ENCODE results near the gene GOLGA6C. TPM values are rescaled to one million over a fixed set of nuclear protein-coding genes. Genes with fewer than 3 reads are reported as not detected.

Gene GOLGA6C
- total RNA-seq, 1 donor, result not detected

- Histone ChIP-seq H3K4me3 (ENCODE audit: insufficient read depth, low read length) (no peak overlapping the region), H3K79me2 (ENCODE audit: insufficient read depth, low read length) (peaks cover 67% of the 10 kb centered on the region), H3K27ac (ENCODE audit: low read depth, low read length) (no peak overlapping the region), H4K20me1 (ENCODE audit: insufficient read depth, low read length) (peaks cover 63% of the 10 kb centered on the region), H3K4me2 (ENCODE audit: insufficient read depth, low read length) (no peak overlapping the region), H2AFZ (ENCODE audit: low read length) (no peak overlapping the region), H3K4me1 (ENCODE audit: insufficient read depth, low read length) (no peaks in the 10 kb centered on the region), H3K9me3 (ENCODE audit: low read depth, low read length) (no peaks in the 10 kb centered on the region), H3K27me3 (ENCODE audit: insufficient read depth, low read length) (no peaks in the 10 kb centered on the region), H3K36me3 (ENCODE audit: insufficient read depth, low read length) (peaks cover 58% of the 10 kb centered on the region)
- no peak for TF ChIP-seq CTCF (IDR thresholded peaks at IDR 0.05; ENCODE audit: extremely low read depth, low read depth, low read length)
- peak; percentile 84 for DNase-seq (ENCODE audit: insufficient read length, low spot score, missing footprints)
These were observed 46.5 kb upstream of the GOLGA6C start for GRCh38 chr15:75211436-75212199.

- H3K4me3 ChIP-seq (ENCODE audit: insufficient read depth, low read length), result no peak overlapping the region
- peaks cover 61% of the 10 kb centered on the region for H3K79me2 ChIP-seq (ENCODE audit: insufficient read depth, low read length)
- no peaks in the 10 kb centered on the region for H3K9me3 ChIP-seq (ENCODE audit: low read depth, low read length)
- no peaks in the 10 kb centered on the region for H3K27me3 ChIP-seq (ENCODE audit: insufficient read depth, low read length)
- H2AFZ ChIP-seq (ENCODE audit: low read length), result no peak overlapping the region
- DNase-seq (ENCODE audit: insufficient read length, low spot score, missing footprints), result no peak
- TF ChIP-seq CTCF (IDR thresholded peaks at IDR 0.05; ENCODE audit: extremely low read depth, low read depth, low read length), result no peak
- H4K20me1 ChIP-seq (ENCODE audit: insufficient read depth, low read length), result peaks cover 62% of the 10 kb centered on the region
- H3K36me3 ChIP-seq (ENCODE audit: insufficient read depth, low read length), result peaks cover 53% of the 10 kb centered on the region
- no peak overlapping the region for H3K4me2 ChIP-seq (ENCODE audit: insufficient read depth, low read length)
- H3K4me1 ChIP-seq (ENCODE audit: insufficient read depth, low read length), result no peaks in the 10 kb centered on the region
- H3K27ac ChIP-seq (ENCODE audit: low read depth, low read length), result no peak overlapping the region
These were observed 45.8 kb upstream of the GOLGA6C start for GRCh38 chr15:75212200-75212858.

GRCh38 chr15:75213212-75213767 lies 44.8 kb upstream of the GOLGA6C start:
- no peak for TF ChIP-seq CTCF (IDR thresholded peaks at IDR 0.05; ENCODE audit: extremely low read depth, low read depth, low read length)
- no peaks in the 10 kb centered on the region for H3K9me3 ChIP-seq (ENCODE audit: low read depth, low read length)
- H3K27ac ChIP-seq (ENCODE audit: low read depth, low read length), result no peak overlapping the region
- H3K4me2 ChIP-seq (ENCODE audit: insufficient read depth, low read length), result no peak overlapping the region
- no peaks in the 10 kb centered on the region for H3K27me3 ChIP-seq (ENCODE audit: insufficient read depth, low read length)
- no peak overlapping the region for H3K4me3 ChIP-seq (ENCODE audit: insufficient read depth, low read length)
- peaks cover 44% of the 10 kb centered on the region for H3K36me3 ChIP-seq (ENCODE audit: insufficient read depth, low read length)
- no peak overlapping the region for H2AFZ ChIP-seq (ENCODE audit: low read length)
- no peaks in the 10 kb centered on the region for H3K4me1 ChIP-seq (ENCODE audit: insufficient read depth, low read length)
- DNase-seq (ENCODE audit: insufficient read length, low spot score, missing footprints), result no peak
- H4K20me1 ChIP-seq (ENCODE audit: insufficient read depth, low read length), result peaks cover 52% of the 10 kb centered on the region
- peaks cover 52% of the 10 kb centered on the region for H3K79me2 ChIP-seq (ENCODE audit: insufficient read depth, low read length)

- Histone ChIP-seq H4K20me1 (ENCODE audit: insufficient read depth, low read length) (peaks cover 47% of the 10 kb centered on the region), H3K27ac (ENCODE audit: low read depth, low read length) (no peak overlapping the region), H3K4me2 (ENCODE audit: insufficient read depth, low read length) (no peak overlapping the region), H3K36me3 (ENCODE audit: insufficient read depth, low read length) (peaks cover 39% of the 10 kb centered on the region), H3K79me2 (ENCODE audit: insufficient read depth, low read length) (peaks cover 47% of the 10 kb centered on the region), H3K27me3 (ENCODE audit: insufficient read depth, low read length) (no peaks in the 10 kb centered on the region), H3K4me3 (ENCODE audit: insufficient read depth, low read length) (no peak overlapping the region), H3K9me3 (ENCODE audit: low read depth, low read length) (no peaks in the 10 kb centered on the region), H2AFZ (ENCODE audit: low read length) (no peak overlapping the region), H3K4me1 (ENCODE audit: insufficient read depth, low read length) (no peaks in the 10 kb centered on the region)
- no peak for DNase-seq (ENCODE audit: insufficient read length, low spot score, missing footprints)
- no peak for TF ChIP-seq CTCF (IDR thresholded peaks at IDR 0.05; ENCODE audit: extremely low read depth, low read depth, low read length)
These were observed 44.3 kb upstream of the GOLGA6C start for GRCh38 chr15:75213768-75214221.

Measured in osteoblast (primary cell).